Esophagus squamous epithelium (tissue), 4 donors: ENCODE results near the gene ZNF808.
"Not testable (repeated sequence)": the region's sequence is repeated elsewhere in the genome, so short reads cannot be mapped to it uniquely, and the experiment has no call there.

Experiments used
- POLR2A ChIP-seq, 4 donors: fragments of 450-650 bp; IDR thresholded peaks; one replicate each; pipeline ENCODE4 v1.6.1; 2017; ENCODE audit warnings: antibody characterized with exemption in 4 of 4, mild to moderate bottlenecking in 4 of 4, moderate library complexity in 3 of 4
- TF ChIP-seq, protein P1 (sequence below), 6 experiments: fragments of 450-650 bp in 4 of 6; fragments of 200-600 bp in 2 of 6; sonication (generic) in 2 of 6; IDR thresholded peaks; one replicate each; pipeline ENCODE4 v1.5.1; 2016 to 2019; ENCODE audit warnings: antibody characterized with exemption in 6 of 6, mild to moderate bottlenecking in 4 of 6, moderate library complexity in 4 of 6

DNA sequence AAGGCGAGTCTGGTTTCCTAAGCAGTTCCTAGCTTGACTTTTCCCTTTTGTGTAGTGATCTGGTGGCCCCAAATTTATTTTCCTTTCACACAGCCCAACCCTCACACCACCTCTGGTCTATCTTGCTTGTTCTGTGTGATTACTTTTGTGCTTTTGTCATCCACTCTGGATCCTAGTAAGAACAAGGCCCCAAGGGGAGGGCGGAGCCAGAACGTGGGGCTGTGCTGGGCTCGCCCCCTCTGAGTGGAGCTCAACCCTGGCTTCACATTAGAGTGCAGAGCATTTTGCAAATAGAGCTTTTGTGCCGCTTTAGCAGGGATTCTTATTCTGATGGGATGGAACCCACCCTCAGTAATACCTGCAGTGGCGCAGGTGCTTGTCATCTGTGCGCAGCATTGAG, 42.4 kb upstream of the ZNF808 start:
- TF ChIP-seq, protein P1, sequence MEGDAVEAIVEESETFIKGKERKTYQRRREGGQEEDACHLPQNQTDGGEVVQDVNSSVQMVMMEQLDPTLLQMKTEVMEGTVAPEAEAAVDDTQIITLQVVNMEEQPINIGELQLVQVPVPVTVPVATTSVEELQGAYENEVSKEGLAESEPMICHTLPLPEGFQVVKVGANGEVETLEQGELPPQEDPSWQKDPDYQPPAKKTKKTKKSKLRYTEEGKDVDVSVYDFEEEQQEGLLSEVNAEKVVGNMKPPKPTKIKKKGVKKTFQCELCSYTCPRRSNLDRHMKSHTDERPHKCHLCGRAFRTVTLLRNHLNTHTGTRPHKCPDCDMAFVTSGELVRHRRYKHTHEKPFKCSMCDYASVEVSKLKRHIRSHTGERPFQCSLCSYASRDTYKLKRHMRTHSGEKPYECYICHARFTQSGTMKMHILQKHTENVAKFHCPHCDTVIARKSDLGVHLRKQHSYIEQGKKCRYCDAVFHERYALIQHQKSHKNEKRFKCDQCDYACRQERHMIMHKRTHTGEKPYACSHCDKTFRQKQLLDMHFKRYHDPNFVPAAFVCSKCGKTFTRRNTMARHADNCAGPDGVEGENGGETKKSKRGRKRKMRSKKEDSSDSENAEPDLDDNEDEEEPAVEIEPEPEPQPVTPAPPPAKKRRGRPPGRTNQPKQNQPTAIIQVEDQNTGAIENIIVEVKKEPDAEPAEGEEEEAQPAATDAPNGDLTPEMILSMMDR (IDR thresholded peaks at IDR 0.05) = not testable (repeated sequence)
- TF ChIP-seq POLR2A (IDR thresholded peaks at IDR 0.05) = not testable (repeated sequence)
